Ishikawa (cell line): ENCODE measurements around the gene FKBP2.

Source experiments
- CEBPB ChIP-seq: IDR thresholded peaks from 2 replicates; pipeline ENCODE4 v1.6.1; 2012
- CREB1 ChIP-seq: IDR thresholded peaks from 2 replicates; pipeline ENCODE4 v1.6.1; 2012; ENCODE audit warnings: low read depth
- EGR1 ChIP-seq: IDR thresholded peaks from 2 replicates; pipeline ENCODE4 v1.6.1; 2012
- EP300 ChIP-seq: IDR thresholded peaks from 2 replicates; pipeline ENCODE4 v1.6.1; 2012; ENCODE audit warnings: borderline replicate concordance
- NFIC ChIP-seq: IDR thresholded peaks from 2 replicates; pipeline ENCODE4 v1.6.1; 2012
- RAD21 ChIP-seq: IDR thresholded peaks from 2 replicates; pipeline ENCODE4 v1.6.1; 2012; ENCODE audit warnings: low read depth
- TAF1 ChIP-seq: IDR thresholded peaks from 2 replicates; pipeline ENCODE4 v1.6.1; 2012; ENCODE audit warnings: low read depth, mild to moderate bottlenecking
- TCF12 ChIP-seq: IDR thresholded peaks from 2 replicates; pipeline ENCODE4 v1.6.1; 2012; ENCODE audit warnings: low read depth
- YY1 ChIP-seq: IDR thresholded peaks from 2 replicates; pipeline ENCODE4 v1.6.1; 2012; ENCODE audit warnings: low read depth
- ZBTB7A ChIP-seq: IDR thresholded peaks from 2 replicates; pipeline ENCODE4 v1.6.1; 2012; ENCODE audit warnings: low read depth
- TF ChIP-seq, protein P1 (sequence below): IDR thresholded peaks from 2 replicates; pipeline ENCODE4 v1.6.1; 2012; ENCODE audit warnings: low read depth, mild to moderate bottlenecking
- TF ChIP-seq, protein P2 (sequence below): IDR thresholded peaks from 2 replicates; pipeline ENCODE4 v1.6.1; 2012
- TF ChIP-seq, protein P3 (sequence below): IDR thresholded peaks from 2 replicates; pipeline ENCODE4 v1.6.1; 2012

DNA sequence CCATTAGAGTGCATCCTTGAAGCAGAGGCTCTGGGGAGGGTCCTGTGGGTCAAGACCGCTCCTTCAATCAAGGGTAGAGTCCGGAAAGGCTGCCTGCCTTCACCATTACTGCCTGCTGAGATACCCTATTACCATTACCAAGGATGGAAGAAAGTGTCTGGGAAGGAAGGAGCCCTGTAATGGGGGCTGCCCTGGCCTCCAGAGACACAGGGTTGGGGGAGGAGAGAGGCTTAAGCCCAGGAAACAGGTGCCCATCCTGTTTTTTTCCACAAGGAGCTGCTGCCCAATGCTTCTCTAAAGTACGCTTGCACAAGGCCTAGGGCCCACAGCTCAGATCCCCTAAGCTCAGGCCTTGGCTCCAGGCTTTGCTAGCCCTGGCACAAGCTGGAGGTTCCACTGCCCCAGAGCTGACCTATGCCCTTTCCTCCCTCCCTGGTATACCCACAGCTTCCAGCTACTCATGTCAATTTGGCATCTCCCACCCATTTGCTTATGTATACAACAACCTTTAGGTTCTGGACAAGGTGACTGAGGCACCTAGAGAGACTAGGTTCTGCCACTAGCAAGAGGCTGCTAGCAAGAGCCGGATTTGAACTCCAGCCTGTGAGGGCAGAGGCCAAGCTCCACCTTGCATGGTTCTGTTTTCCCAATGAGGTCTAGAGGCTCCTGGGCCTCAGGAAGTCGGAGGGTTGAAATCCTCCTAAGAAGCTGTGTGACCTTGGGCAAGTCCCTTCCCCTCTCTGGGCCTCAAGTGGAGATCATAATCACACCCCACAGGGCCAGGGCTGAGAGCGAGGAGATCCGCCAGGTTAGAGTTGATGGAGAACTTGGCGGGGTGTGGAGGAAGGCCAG, 8.9 kb downstream of the FKBP2 start:
- TF ChIP-seq EP300, result no peak
- TF ChIP-seq EGR1, result no peak
- TF ChIP-seq, protein P1, sequence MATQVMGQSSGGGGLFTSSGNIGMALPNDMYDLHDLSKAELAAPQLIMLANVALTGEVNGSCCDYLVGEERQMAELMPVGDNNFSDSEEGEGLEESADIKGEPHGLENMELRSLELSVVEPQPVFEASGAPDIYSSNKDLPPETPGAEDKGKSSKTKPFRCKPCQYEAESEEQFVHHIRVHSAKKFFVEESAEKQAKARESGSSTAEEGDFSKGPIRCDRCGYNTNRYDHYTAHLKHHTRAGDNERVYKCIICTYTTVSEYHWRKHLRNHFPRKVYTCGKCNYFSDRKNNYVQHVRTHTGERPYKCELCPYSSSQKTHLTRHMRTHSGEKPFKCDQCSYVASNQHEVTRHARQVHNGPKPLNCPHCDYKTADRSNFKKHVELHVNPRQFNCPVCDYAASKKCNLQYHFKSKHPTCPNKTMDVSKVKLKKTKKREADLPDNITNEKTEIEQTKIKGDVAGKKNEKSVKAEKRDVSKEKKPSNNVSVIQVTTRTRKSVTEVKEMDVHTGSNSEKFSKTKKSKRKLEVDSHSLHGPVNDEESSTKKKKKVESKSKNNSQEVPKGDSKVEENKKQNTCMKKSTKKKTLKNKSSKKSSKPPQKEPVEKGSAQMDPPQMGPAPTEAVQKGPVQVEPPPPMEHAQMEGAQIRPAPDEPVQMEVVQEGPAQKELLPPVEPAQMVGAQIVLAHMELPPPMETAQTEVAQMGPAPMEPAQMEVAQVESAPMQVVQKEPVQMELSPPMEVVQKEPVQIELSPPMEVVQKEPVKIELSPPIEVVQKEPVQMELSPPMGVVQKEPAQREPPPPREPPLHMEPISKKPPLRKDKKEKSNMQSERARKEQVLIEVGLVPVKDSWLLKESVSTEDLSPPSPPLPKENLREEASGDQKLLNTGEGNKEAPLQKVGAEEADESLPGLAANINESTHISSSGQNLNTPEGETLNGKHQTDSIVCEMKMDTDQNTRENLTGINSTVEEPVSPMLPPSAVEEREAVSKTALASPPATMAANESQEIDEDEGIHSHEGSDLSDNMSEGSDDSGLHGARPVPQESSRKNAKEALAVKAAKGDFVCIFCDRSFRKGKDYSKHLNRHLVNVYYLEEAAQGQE, result no peak
- TF ChIP-seq, protein P2, sequence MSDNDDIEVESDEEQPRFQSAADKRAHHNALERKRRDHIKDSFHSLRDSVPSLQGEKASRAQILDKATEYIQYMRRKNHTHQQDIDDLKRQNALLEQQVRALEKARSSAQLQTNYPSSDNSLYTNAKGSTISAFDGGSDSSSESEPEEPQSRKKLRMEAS, result no peak
- TF ChIP-seq, protein P3, sequence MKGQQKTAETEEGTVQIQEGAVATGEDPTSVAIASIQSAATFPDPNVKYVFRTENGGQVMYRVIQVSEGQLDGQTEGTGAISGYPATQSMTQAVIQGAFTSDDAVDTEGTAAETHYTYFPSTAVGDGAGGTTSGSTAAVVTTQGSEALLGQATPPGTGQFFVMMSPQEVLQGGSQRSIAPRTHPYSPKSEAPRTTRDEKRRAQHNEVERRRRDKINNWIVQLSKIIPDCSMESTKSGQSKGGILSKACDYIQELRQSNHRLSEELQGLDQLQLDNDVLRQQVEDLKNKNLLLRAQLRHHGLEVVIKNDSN, result no peak
- no peak for TF ChIP-seq TCF12
- TF ChIP-seq YY1, result no peak
- TF ChIP-seq ZBTB7A, result no peak
- no peak for TF ChIP-seq CREB1
- no peak for TF ChIP-seq CEBPB
- TF ChIP-seq RAD21, result no peak
- no peak for TF ChIP-seq TAF1
- TF ChIP-seq NFIC, result no peak
